ENCODE results near the gene GALNT6.

- TF ChIP-seq, protein P1, sequence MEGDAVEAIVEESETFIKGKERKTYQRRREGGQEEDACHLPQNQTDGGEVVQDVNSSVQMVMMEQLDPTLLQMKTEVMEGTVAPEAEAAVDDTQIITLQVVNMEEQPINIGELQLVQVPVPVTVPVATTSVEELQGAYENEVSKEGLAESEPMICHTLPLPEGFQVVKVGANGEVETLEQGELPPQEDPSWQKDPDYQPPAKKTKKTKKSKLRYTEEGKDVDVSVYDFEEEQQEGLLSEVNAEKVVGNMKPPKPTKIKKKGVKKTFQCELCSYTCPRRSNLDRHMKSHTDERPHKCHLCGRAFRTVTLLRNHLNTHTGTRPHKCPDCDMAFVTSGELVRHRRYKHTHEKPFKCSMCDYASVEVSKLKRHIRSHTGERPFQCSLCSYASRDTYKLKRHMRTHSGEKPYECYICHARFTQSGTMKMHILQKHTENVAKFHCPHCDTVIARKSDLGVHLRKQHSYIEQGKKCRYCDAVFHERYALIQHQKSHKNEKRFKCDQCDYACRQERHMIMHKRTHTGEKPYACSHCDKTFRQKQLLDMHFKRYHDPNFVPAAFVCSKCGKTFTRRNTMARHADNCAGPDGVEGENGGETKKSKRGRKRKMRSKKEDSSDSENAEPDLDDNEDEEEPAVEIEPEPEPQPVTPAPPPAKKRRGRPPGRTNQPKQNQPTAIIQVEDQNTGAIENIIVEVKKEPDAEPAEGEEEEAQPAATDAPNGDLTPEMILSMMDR (IDR thresholded peaks at IDR 0.05; ENCODE audit: low read depth, low read length): no peak
- no peak for TF ChIP-seq EZH2phosphoT487 (IDR thresholded peaks at IDR 0.05; ENCODE audit: low read depth)
Observed at GRCh38 chr12:51306507-51306906, 84.7 kb downstream of the GALNT6 start.

Measured in OCI-LY3 (cell line).